Thyroid gland (tissue), 4 donors: ENCODE measurements around the gene ALDH3A1.

ENCODE experiments used
- POLR2A ChIP-seq, 2 donors: fragments of 450-650 bp; IDR thresholded peaks; one replicate each; pipeline ENCODE4 v1.6.1; 2017; ENCODE audit warnings: antibody characterized with exemption in 2 of 2, mild to moderate bottlenecking in 2 of 2, moderate library complexity in 1 of 2
- TF ChIP-seq, protein P1 (sequence below), 6 experiments: fragments of 200-600 bp in 3 of 6; fragments of 450-650 bp in 3 of 6; sonication (generic) in 3 of 6; IDR thresholded peaks; one replicate each; pipeline ENCODE4 v1.5.1; 2016 to 2019; ENCODE audit warnings: antibody characterized with exemption in 6 of 6, mild to moderate bottlenecking in 2 of 6, inconsistent platforms in 1 of 6, moderate library complexity in 1 of 6

- TF ChIP-seq, protein P1, sequence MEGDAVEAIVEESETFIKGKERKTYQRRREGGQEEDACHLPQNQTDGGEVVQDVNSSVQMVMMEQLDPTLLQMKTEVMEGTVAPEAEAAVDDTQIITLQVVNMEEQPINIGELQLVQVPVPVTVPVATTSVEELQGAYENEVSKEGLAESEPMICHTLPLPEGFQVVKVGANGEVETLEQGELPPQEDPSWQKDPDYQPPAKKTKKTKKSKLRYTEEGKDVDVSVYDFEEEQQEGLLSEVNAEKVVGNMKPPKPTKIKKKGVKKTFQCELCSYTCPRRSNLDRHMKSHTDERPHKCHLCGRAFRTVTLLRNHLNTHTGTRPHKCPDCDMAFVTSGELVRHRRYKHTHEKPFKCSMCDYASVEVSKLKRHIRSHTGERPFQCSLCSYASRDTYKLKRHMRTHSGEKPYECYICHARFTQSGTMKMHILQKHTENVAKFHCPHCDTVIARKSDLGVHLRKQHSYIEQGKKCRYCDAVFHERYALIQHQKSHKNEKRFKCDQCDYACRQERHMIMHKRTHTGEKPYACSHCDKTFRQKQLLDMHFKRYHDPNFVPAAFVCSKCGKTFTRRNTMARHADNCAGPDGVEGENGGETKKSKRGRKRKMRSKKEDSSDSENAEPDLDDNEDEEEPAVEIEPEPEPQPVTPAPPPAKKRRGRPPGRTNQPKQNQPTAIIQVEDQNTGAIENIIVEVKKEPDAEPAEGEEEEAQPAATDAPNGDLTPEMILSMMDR (IDR thresholded peaks at IDR 0.05): no peak
- no peak for TF ChIP-seq POLR2A (IDR thresholded peaks at IDR 0.05)
Measured at GRCh38 chr17:19769946-19770652, 22.0 kb upstream of the ALDH3A1 start.
